Testis (tissue), 3 donors: ENCODE measurements around the gene ATP5PD. TPM values are rescaled to one million over a fixed set of nuclear protein-coding genes. Genes with fewer than 3 reads are reported as not detected.

Source experiments
- DNase-seq: peaks from one replicate; pipeline ENCODE4 v3.0.0-alpha.2; 2019
- H3K27ac ChIP-seq, 2 donors: fragments of 200-600 bp; sonication (generic); one replicate each; pipeline ENCODE4 v1.5.1; 2019
- H3K27me3 ChIP-seq: fragments of 200-600 bp; sonication (generic); one replicate; pipeline ENCODE4 v1.5.1; 2019
- H3K36me3 ChIP-seq: fragments of 200-600 bp; sonication (generic); one replicate; pipeline ENCODE4 v1.5.1; 2017; ENCODE audit warnings: low read depth; ENCODE audit errors: missing control alignments
- H3K4me1 ChIP-seq: fragments of 200-600 bp; sonication (generic); one replicate; pipeline ENCODE4 v1.5.1; 2019
- H3K4me3 ChIP-seq, 2 donors: fragments of 200-600 bp; sonication (generic); one replicate each; pipeline ENCODE4 v1.5.1; 2017 to 2019
- H3K9me3 ChIP-seq: fragments of 200-600 bp; sonication (generic); one replicate; pipeline ENCODE4 v1.5.1; 2017
- CTCF ChIP-seq, 3 experiments: fragments of 450-650 bp in 2 of 3; fragments of 200-600 bp in 1 of 3; sonication (generic) in 1 of 3; IDR thresholded peaks; one replicate each; pipeline ENCODE4 v1.5.1; 2016 to 2019; ENCODE audit warnings: antibody characterized with exemption in 3 of 3, mild to moderate bottlenecking in 2 of 3, moderate library complexity in 1 of 3
- POLR2A ChIP-seq: fragments of 450-650 bp; IDR thresholded peaks from one replicate; pipeline ENCODE4 v1.6.1; 2017; ENCODE audit warnings: antibody characterized with exemption, mild to moderate bottlenecking, moderate library complexity
- WGBS, 2 donors: methylation state at CpG; one replicate each; pipeline ENCODE4 v1.1.5; 2018; 5-methylcytosine and 5-hydroxymethylcytosine counted together
- intact Hi-C: fragments of 100-400 bp; cut with DNase I; formaldehyde crosslinking; loops from one replicate; pipeline ENCODE4 v1.15.1; 2023; ENCODE audit warnings: low total_unique reads
- polyA plus RNA-seq: library from polyadenylated mRNA; stranded (reverse); fragments of 350-450 nt; fragmentation: Illumina TruSeq; extraction: RNeasy Lipid Tissue Mini Kit (QIAGEN cat#74804); gene quantifications from one replicate; pipeline ENCODE4 v1.2.3, GENCODE V29; 2014; ENCODE audit warnings: low read depth, low replicate concordance; ENCODE audit not compliant: insufficient read depth
- total RNA-seq, 2 donors: library from RNA; depleted of rRNA; stranded (reverse); fragments of >200 nt; gene quantifications; one replicate each; pipeline ENCODE4 v1.2.3, GENCODE V29; 2016

ATP5PD gene
- total and polyA plus RNA-seq, 3 donors from 2014 or later, result 126 to 190 (median 148) TPM

- no peaks in the 10 kb centered on the region for H3K9me3 ChIP-seq
- intact Hi-C loops, result no loop called here
- H3K27ac ChIP-seq, result peak overlapping the region; percentile 75 to 95
- H3K27me3 ChIP-seq, result no peaks in the 10 kb centered on the region
- H3K4me3 ChIP-seq, result peak overlapping the region; percentile 71 to 72
- peak; percentile 93 for DNase-seq
- H3K36me3 ChIP-seq, result no peaks in the 10 kb centered on the region
- peaks cover 20% of the 10 kb centered on the region for H3K4me1 ChIP-seq
- 1% methylated on average over 25 to 41 of the region's 43 CpGs for WGBS, 2 donors
- TF ChIP-seq POLR2A, result no peak
- TF ChIP-seq CTCF (IDR thresholded peaks at IDR 0.05), result no peak
These were observed 12.4 kb downstream of the ATP5PD start for GRCh38 chr17:75034236-75034908.

GRCh38 chr17:75033346-75034235 lies 13.2 kb downstream of the ATP5PD start:
- DNase-seq, result peak; percentile 96
- H3K4me1 ChIP-seq, result peaks cover 20% of the 10 kb centered on the region
- no peaks in the 10 kb centered on the region for H3K9me3 ChIP-seq
- intact Hi-C loops, result no loop called here
- 1% methylated on average over 24 to 36 of the region's 36 CpGs for WGBS, 2 donors
- H3K27ac ChIP-seq, result peak overlapping the region; percentile 75 to 95
- TF ChIP-seq CTCF (IDR thresholded peaks at IDR 0.05), result no peak
- TF ChIP-seq POLR2A, result no peak
- no peaks in the 10 kb centered on the region for H3K36me3 ChIP-seq
- no peaks in the 10 kb centered on the region for H3K27me3 ChIP-seq
- peak overlapping the region; percentile 71 to 72 for H3K4me3 ChIP-seq

GRCh38 chr17:75032720-75033280 lies 14.0 kb downstream of the ATP5PD start:
- Histone ChIP-seq H3K4me1 (peaks cover 20% of the 10 kb centered on the region), H3K36me3 (no peaks in the 10 kb centered on the region), H3K9me3 (no peaks in the 10 kb centered on the region), H3K27ac (peak overlapping the region in 1 of 2 donors; percentile 95), H3K4me3 (peak overlapping the region; percentile 71 to 72), H3K27me3 (no peaks in the 10 kb centered on the region)
- intact Hi-C loops, result no loop called here
- 22% methylated on average over 13 of the region's 13 CpGs for WGBS, 2 donors
- DNase-seq, result peak; percentile 43
- TF ChIP-seq CTCF (IDR thresholded peaks at IDR 0.05) (no peak), POLR2A (no peak)

GRCh38 chr17:75031972-75032719 lies 14.6 kb downstream of the ATP5PD start:
- Histone ChIP-seq H3K4me3 (peak overlapping the region in 1 of 2 donors; percentile 71), H3K27me3 (no peaks in the 10 kb centered on the region), H3K36me3 (no peaks in the 10 kb centered on the region), H3K27ac (peak overlapping the region in 1 of 2 donors; percentile 95), H3K9me3 (no peaks in the 10 kb centered on the region), H3K4me1 (peaks cover 20% of the 10 kb centered on the region)
- intact Hi-C loops, result no loop called here
- 30 to 46% methylated on average over 10 of the region's 10 CpGs for WGBS, 2 donors
- DNase-seq, result peak; percentile 80
- TF ChIP-seq POLR2A, result no peak
- TF ChIP-seq CTCF (IDR thresholded peaks at IDR 0.05), result no peak
